Stimulated activated CD4-positive, alpha-beta T cell treated with anti-CD3 and anti-CD28 coated beads, Interleukin-4, amount 100 ng/mL, for 24 hours (primary cell): ENCODE results near the gene NMUR1.

Source experiments
- DNase-seq: peaks from one replicate; pipeline ENCODE4 v3.0.0-alpha.2; 2020

The NMUR1 gene

GRCh38 chr2:231552752-231553151, 22.5 kb upstream of the NMUR1 start:
- DNase-seq = no peak

GRCh38 chr2:231549446-231550239, 19.4 kb upstream of the NMUR1 start:
- no peak for DNase-seq

- no peak for DNase-seq
Observed at GRCh38 chr2:231548752-231549151, 18.5 kb upstream of the NMUR1 start.

- DNase-seq = no peak
Observed at GRCh38 chr2:231547315-231548110, 17.3 kb upstream of the NMUR1 start.

GRCh38 chr2:231546014-231546715, 15.9 kb upstream of the NMUR1 start:
- DNase-seq = no peak

GRCh38 chr2:231545105-231545902, 15.1 kb upstream of the NMUR1 start:
- peak; percentile 59 for DNase-seq

GRCh38 chr2:231542136-231542535, 11.9 kb upstream of the NMUR1 start:
- no peak for DNase-seq

GRCh38 chr2:231541645-231542044, 11.4 kb upstream of the NMUR1 start:
- DNase-seq = no peak

- DNase-seq = no peak
Observed at GRCh38 chr2:231539991-231540390, 9.7 kb upstream of the NMUR1 start.

- DNase-seq = no peak
Observed at GRCh38 chr2:231535961-231536360, 5.7 kb upstream of the NMUR1 start.

GRCh38 chr2:231533777-231534125, 3.5 kb upstream of the NMUR1 start:
- no peak for DNase-seq

- DNase-seq = no peak
Observed at GRCh38 chr2:231533086-231533776, 3.0 kb upstream of the NMUR1 start.

- DNase-seq = no peak
Observed at GRCh38 chr2:231532756-231533035, 2.5 kb upstream of the NMUR1 start.

GRCh38 chr2:231531883-231532755, 1.9 kb upstream of the NMUR1 start:
- no peak for DNase-seq

- DNase-seq = no peak
Observed at GRCh38 chr2:231531466-231531865, 1.2 kb upstream of the NMUR1 start.

GRCh38 chr2:231528636-231529030, 1.6 kb downstream of the NMUR1 start:
- DNase-seq = no peak

GRCh38 chr2:231527955-231528635, 2.1 kb downstream of the NMUR1 start:
- DNase-seq = no peak

- no peak for DNase-seq
Observed at GRCh38 chr2:231527091-231527395, 3.2 kb downstream of the NMUR1 start.

- no peak for DNase-seq
Observed at GRCh38 chr2:231526341-231527090, 3.7 kb downstream of the NMUR1 start.
